ACC112 (cell line): ENCODE data around the gene CAMK2N1.

ENCODE experiments used
- H2AFZ ChIP-seq: fragments of 200-600 bp; sonication (generic); one replicate; pipeline ENCODE4 v1.6.0; 2017; ENCODE audit warnings: antibody characterized with exemption, low read length; ENCODE audit not compliant: unreplicated experiment
- H3K27ac ChIP-seq: fragments of 200-600 bp; sonication (generic); 2 replicates; pipeline ENCODE4 v1.5.1; 2014; ENCODE audit warnings: low read depth, mild to moderate bottlenecking, antibody characterized with exemption, low read length, moderate library complexity
- H3K27me3 ChIP-seq: fragments of 200-600 bp; sonication (generic); 2 replicates; pipeline ENCODE4 v1.6.1; 2014; ENCODE audit warnings: mild to moderate bottlenecking, antibody characterized with exemption, low read length, moderate library complexity, mixed read lengths; ENCODE audit not compliant: insufficient read depth
- H3K36me3 ChIP-seq: fragments of 200-600 bp; sonication (generic); 2 replicates; pipeline ENCODE4 v1.6.1; 2016; ENCODE audit warnings: mild to moderate bottlenecking, antibody characterized with exemption, low read length, moderate library complexity, mixed read lengths; ENCODE audit not compliant: insufficient read depth
- H3K4me1 ChIP-seq: fragments of 200-600 bp; sonication (generic); one replicate; pipeline ENCODE4 v1.6.1; 2016; ENCODE audit warnings: low read length, mixed read lengths; ENCODE audit not compliant: insufficient read depth, unreplicated experiment, control insufficient read depth
- H3K4me3 ChIP-seq: fragments of 200-600 bp; sonication (generic); 2 replicates; pipeline ENCODE4 v1.5.1; 2014; ENCODE audit warnings: mild to moderate bottlenecking, low read depth, low read length
- H3K79me2 ChIP-seq: fragments of 200-600 bp; sonication (generic); one replicate; pipeline ENCODE4 v1.6.0; 2016; ENCODE audit warnings: low read length; ENCODE audit not compliant: control insufficient read depth, unreplicated experiment, insufficient read depth

CAMK2N1 gene

DNA sequence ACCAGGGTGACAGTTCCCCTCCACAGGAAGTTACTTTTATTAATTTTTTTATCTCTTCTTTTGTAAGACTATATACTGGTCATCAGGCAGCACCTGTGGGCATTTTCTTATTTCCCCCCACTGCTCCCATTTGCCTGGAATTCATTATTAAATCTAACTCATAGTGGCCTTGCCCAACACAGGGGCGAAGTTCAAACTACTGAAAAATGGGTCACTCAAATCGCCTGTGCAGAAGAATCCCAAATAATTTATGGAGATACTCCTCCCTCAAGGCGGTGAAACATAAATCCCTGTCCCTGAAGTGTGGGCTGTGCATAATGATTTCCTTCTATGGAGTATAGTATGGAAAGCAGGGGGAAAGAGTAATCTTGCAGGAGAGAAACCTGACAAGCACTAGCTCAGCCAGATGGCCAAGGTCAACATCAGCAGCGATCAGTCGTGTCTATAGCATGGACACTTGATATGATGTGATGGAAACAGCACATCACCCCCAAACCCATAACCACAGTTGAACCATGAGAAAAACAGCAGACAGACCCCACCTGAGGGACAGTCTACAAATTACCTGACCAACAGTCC, 7.9 kb downstream of the CAMK2N1 start:
- peaks cover 15% of the 10 kb centered on the region for H3K79me2 ChIP-seq
- H2AFZ ChIP-seq: no peak overlapping the region
- peaks cover 46% of the 10 kb centered on the region for H3K4me1 ChIP-seq
- H3K4me3 ChIP-seq: no peak overlapping the region
- H3K27me3 ChIP-seq: no peaks in the 10 kb centered on the region
- H3K27ac ChIP-seq: no peak overlapping the region
- no peaks in the 10 kb centered on the region for H3K36me3 ChIP-seq

DNA sequence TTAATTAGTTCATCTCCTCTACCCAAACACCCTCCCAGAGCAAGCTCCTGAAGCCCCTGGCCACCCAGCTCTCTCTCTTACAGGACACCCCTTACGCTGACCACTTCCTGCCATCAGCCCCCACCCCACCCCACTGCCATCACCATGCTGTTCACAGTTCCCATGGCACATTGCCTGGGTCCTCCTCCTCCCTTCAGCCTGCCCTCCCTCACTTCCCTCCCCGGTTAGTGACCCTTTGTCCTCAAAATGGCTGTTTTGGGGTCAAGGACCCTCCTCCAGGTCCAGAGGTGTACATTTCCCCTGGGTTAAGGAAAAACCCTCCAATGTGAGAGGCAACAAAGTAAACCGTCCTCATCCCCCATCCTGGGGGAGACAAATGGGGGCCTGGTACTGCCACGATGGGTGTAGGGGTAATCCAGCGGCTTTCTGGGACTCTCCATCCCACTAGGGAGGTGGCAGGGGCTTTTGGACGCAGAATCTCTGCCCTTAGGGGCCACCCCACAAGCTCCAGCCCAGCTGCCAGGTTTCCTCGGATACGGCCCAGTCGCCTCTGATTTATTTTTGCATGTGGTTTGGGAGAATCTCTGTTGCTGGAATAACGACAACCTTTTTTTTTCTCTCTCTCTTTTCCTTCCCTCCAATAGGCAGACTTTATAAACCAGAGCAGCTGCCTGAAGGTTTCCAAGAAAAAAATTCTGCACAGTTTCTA, 8.5 kb downstream of the CAMK2N1 start:
- no peak overlapping the region for H2AFZ ChIP-seq
- H3K4me3 ChIP-seq: no peak overlapping the region
- no peak overlapping the region for H3K27ac ChIP-seq
- no peaks in the 10 kb centered on the region for H3K27me3 ChIP-seq
- no peaks in the 10 kb centered on the region for H3K36me3 ChIP-seq
- H3K79me2 ChIP-seq: peaks cover 10% of the 10 kb centered on the region
- H3K4me1 ChIP-seq: peaks cover 40% of the 10 kb centered on the region

DNA sequence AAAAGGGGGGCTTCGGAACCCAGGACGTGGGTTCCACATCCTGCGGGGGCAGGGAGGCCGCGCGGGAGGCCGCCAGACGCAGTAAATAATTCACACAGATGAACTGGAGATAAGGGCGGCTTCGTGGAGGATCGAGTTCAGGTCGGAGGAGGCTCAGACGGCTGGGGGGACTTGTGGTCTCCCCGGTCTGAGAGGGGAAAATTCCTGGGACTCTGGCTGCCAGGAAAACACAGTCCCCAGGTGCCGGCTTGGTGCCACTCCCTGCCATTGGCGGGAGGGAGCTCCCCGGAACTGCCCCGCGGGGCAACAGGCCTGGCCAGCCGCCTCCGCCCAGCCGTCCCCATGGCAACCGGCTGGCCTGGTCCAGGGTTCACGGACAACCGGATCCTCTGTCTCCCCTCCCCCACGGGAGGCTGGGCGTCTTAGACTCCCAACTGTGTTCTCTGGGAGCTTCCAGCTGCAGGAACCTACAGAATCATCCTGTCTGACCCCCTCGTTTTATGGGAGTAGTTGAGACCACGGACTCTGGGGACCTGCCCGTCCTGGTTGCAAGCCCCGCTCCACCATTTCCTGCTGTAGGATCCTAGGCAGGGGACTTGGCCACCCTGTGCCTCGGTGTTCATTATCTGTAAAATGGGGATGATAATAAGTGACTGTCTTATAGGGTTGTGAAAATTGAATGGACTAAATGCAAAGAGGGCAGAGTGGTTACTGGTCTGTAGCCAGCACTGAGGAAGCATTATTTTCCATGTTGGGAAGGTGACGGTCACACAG, 9.6 kb downstream of the CAMK2N1 start:
- Histone ChIP-seq H2AFZ (no peak overlapping the region), H3K27me3 (no peaks in the 10 kb centered on the region), H3K4me3 (no peak overlapping the region), H3K79me2 (peaks cover 5% of the 10 kb centered on the region), H3K36me3 (no peaks in the 10 kb centered on the region), H3K27ac (no peak overlapping the region), H3K4me1 (peaks cover 34% of the 10 kb centered on the region)

DNA sequence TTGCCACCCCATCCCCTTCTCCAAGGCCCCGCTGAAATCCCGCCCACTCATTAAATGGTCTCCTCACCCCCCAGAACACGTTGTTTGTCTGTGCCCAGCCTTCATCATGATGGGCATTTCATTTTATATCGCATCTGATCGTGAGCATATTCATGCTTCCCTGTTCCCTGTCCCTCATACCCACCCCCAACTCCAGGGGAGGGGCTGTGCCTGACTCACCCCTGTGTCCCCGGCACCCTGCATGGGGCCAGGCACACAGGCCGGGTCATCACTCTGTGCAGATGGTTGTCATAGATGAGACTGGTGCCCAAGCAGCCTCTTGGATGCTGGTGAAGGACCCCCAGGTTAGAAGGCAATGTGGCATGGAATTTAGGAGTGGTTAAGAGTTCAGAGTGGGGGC, 11.0 kb downstream of the CAMK2N1 start:
- Histone ChIP-seq H3K79me2 (no peaks in the 10 kb centered on the region), H3K27ac (no peak overlapping the region), H3K4me1 (peaks cover 27% of the 10 kb centered on the region), H3K4me3 (no peak overlapping the region), H3K27me3 (no peaks in the 10 kb centered on the region), H3K36me3 (no peaks in the 10 kb centered on the region), H2AFZ (no peak overlapping the region)

DNA sequence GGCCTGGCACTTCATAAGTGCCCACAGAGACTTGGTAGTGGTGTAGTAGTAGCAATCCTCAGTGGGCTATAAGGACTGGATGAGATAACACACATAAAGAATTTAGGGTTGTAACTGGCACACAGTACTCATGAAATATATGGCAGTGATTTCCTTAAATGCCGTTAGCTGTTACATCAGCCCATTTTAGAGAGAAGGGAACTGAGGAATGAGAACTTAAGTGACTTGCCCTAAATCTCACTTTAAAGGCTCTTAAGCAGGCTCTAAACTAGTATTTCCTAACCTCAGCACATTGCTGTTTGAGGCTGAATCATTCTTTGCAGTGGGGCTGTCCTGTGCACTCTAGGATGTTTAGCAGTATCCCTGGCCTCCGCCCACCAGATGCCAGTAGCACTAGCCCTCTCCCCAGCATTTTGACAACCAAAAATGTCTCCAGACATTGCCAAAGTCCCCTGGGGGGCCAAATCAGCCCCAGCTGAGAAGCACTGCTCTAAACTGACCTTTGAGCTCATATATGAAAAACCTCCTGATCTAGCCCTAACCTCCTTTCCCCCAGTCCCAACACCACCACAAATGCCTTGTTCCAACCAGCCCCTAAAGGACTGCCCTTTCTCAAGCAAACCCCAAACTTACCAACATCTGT, 11.6 kb downstream of the CAMK2N1 start:
- H3K27me3 ChIP-seq: no peaks in the 10 kb centered on the region
- no peak overlapping the region for H3K27ac ChIP-seq
- no peak overlapping the region for H2AFZ ChIP-seq
- no peak overlapping the region for H3K4me3 ChIP-seq
- peaks cover 27% of the 10 kb centered on the region for H3K4me1 ChIP-seq
- H3K79me2 ChIP-seq: no peaks in the 10 kb centered on the region
- H3K36me3 ChIP-seq: no peaks in the 10 kb centered on the region

DNA sequence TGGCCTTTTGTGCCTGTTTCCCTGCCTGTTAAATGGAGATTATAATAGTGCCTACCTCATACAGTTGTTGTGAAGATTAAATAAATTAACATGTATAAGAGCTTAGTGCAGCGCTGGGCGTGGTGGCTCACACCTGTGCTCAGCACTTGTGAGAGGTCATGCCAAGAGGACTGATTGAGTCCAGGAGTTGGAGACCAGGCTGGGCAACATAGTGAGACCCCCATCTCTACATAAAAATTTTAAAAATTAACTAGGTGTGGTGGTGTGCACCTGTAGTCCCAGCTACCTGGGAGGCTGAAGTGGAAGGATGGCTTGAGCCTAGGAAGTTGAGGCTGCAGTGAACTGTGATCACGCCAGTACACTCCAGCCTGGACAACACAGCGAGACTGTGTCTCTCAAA, 12.1 kb downstream of the CAMK2N1 start:
- H3K27me3 ChIP-seq: no peaks in the 10 kb centered on the region; the same call in 1 of the 2 replicates
- peaks cover 26% of the 10 kb centered on the region for H3K4me1 ChIP-seq
- H3K36me3 ChIP-seq: no peaks in the 10 kb centered on the region
- no peak overlapping the region for H3K27ac ChIP-seq
- H3K4me3 ChIP-seq: no peak overlapping the region
- no peaks in the 10 kb centered on the region for H3K79me2 ChIP-seq
- no peak overlapping the region for H2AFZ ChIP-seq

DNA sequence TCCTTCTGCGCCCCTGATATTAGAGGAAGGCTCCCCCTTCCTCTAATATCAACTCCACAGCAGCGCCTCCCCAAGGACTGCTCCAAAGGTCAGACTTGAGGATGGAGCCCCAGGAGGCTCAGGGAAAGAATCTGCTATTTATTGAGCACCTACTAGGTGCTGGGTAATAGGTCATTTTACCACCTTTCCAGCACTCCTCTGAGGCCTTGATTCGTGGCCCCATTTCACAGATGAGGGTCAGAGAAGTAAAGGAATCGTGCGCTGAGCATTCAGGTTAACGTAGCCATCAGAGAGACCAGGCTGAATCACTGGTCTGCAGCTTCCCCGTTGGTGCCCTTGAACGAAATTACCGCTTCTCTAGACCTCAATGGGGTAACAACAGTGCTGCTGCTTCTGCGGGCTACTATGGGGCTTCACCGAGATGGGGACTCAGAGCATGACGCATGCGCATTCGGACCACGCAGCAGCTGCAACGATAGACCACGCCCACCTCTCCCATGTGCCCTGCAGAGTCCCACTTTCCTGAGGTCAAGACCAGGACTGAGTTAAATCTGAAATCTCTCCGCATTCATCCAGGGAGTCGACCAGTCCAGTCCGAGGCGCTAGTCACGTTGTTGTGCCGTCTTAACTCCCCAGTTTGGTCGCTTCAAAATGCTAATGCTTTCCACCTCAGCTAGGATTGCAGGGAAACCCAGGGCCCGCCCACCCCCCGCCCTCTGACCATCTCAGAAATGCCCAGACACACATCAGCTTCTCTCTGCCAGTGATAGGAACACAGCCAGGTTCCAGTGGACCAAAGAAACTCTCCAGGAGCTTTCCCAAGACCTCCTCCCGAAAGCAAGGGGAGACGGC, 12.9 kb downstream of the CAMK2N1 start:
- no peak overlapping the region for H2AFZ ChIP-seq
- peaks cover 20% of the 10 kb centered on the region for H3K4me1 ChIP-seq
- peaks cover 7% of the 10 kb centered on the region for H3K27me3 ChIP-seq
- no peak overlapping the region for H3K27ac ChIP-seq
- H3K36me3 ChIP-seq: no peaks in the 10 kb centered on the region
- H3K4me3 ChIP-seq: no peak overlapping the region
- H3K79me2 ChIP-seq: no peaks in the 10 kb centered on the region

DNA sequence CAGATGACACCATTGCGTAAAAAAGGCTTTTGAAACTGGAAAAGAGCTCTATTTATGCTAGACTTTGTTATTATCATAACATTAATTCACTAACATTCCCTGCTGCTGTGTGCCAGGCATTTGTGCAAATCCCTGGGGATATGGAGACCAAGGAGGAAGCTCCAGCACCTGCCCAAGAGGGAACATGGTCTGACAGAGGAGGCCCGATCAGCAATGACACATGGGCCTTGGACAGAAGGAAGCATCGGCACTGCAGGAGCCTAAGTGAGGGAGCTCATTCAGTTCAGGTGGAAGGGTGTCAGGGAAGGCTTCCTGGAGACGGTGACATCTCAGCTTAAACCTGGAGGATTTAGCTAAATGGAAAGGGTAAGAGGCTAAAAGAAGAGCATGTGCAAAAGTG, 13.9 kb downstream of the CAMK2N1 start:
- H3K79me2 ChIP-seq: no peaks in the 10 kb centered on the region
- no peak overlapping the region for H3K27ac ChIP-seq
- no peaks in the 10 kb centered on the region for H3K36me3 ChIP-seq
- no peak overlapping the region for H3K4me3 ChIP-seq
- H2AFZ ChIP-seq: no peak overlapping the region
- H3K27me3 ChIP-seq: peaks cover 17% of the 10 kb centered on the region
- H3K4me1 ChIP-seq: peaks cover 20% of the 10 kb centered on the region

DNA sequence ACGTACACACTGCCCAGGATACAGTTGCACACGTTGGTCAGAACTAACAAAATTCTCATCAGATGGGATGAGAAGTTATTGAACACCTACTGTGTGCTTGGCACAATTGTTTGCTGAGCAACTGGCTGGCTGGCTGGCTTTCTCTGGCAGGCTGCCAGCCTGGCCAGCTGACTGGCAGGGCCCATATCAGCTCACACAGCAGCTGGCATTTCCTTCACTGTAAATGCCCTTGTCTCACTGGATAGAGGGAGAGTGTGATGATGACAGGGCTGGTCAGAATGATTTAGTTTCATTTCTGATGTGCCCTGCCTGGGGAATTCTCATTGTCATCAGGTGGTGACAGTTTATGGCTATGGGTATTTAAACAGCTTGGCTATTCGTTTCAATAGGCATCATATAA, 15.8 kb downstream of the CAMK2N1 start:
- Histone ChIP-seq H3K4me3 (no peak overlapping the region), H3K27ac (no peak overlapping the region), H3K36me3 (no peaks in the 10 kb centered on the region), H2AFZ (no peak overlapping the region), H3K27me3 (peaks cover 31% of the 10 kb centered on the region), H3K4me1 (peaks cover 10% of the 10 kb centered on the region), H3K79me2 (no peaks in the 10 kb centered on the region)
